Stimulated activated CD8-positive, alpha-beta memory T cell treated with anti-CD3 and anti-CD28 coated beads, Interleukin-15, amount 100 ng/mL, for 24 hours (primary cell): Measurements from ENCODE around the gene CXCL12.

ENCODE experiments used
- DNase-seq: peaks from one replicate; pipeline ENCODE4 v3.0.0-alpha.2; 2020; ENCODE audit warnings: low read depth

CXCL12 gene

GRCh38 chr10:44399659-44400451 is 15.0 kb upstream of the CXCL12 start:
- no peak for DNase-seq

GRCh38 chr10:44398747-44399658 is 14.1 kb upstream of the CXCL12 start:
- DNase-seq: no peak

GRCh38 chr10:44398271-44398670 is 13.4 kb upstream of the CXCL12 start:
- DNase-seq: no peak

- DNase-seq: no peak
Measured at GRCh38 chr10:44397476-44398225, 12.8 kb upstream of the CXCL12 start.

GRCh38 chr10:44396671-44397191 is 11.8 kb upstream of the CXCL12 start:
- DNase-seq: no peak

- DNase-seq: no peak
Measured at GRCh38 chr10:44395902-44396670, 11.2 kb upstream of the CXCL12 start.

GRCh38 chr10:44395396-44395795 is 10.5 kb upstream of the CXCL12 start:
- DNase-seq: no peak

GRCh38 chr10:44394696-44395381 is 9.9 kb upstream of the CXCL12 start:
- DNase-seq: no peak

- no peak for DNase-seq
Measured at GRCh38 chr10:44393834-44394547, 9.1 kb upstream of the CXCL12 start.

GRCh38 chr10:44393051-44393630 is 8.2 kb upstream of the CXCL12 start:
- no peak for DNase-seq

GRCh38 chr10:44392420-44392819 is 7.5 kb upstream of the CXCL12 start:
- no peak for DNase-seq

- DNase-seq: no peak
Measured at GRCh38 chr10:44391981-44392380, 7.1 kb upstream of the CXCL12 start.

- DNase-seq: no peak
Measured at GRCh38 chr10:44390585-44391072, 5.7 kb upstream of the CXCL12 start.

GRCh38 chr10:44389556-44389955 is 4.7 kb upstream of the CXCL12 start:
- no peak for DNase-seq

GRCh38 chr10:44389150-44389549 is 4.3 kb upstream of the CXCL12 start:
- DNase-seq: no peak

- DNase-seq: no peak
Measured at GRCh38 chr10:44388641-44389040, 3.7 kb upstream of the CXCL12 start.

- DNase-seq: no peak
Measured at GRCh38 chr10:44387853-44388251, 3.0 kb upstream of the CXCL12 start.

- DNase-seq: no peak
Measured at GRCh38 chr10:44386546-44387052, 1.7 kb upstream of the CXCL12 start.

GRCh38 chr10:44385696-44386441 is 972 bp upstream of the CXCL12 start:
- no peak for DNase-seq
